GM23248 (cell line): ENCODE data around the gene TXLNB. TPM values are rescaled to one million over a fixed set of nuclear protein-coding genes. Genes with fewer than 3 reads are reported as not detected.

Experiments used
- DNase-seq: peaks from one replicate; pipeline ENCODE4 v3.0.0-alpha.2; 2015
- H2AFZ ChIP-seq: fragments of 200-600 bp; sonication (generic); 2 replicates; pipeline ENCODE4 v1.6.1; 2016; ENCODE audit warnings: antibody characterized with exemption
- H3F3A ChIP-seq: fragments of 200-600 bp; sonication (generic); 2 replicates; pipeline ENCODE4 v1.6.1; 2016; ENCODE audit warnings: mild to moderate bottlenecking, antibody characterized with exemption, mixed run types; ENCODE audit not compliant: insufficient read depth
- H3K27ac ChIP-seq: fragments of 200-600 bp; sonication (generic); 2 replicates; pipeline ENCODE4 v1.5.1; 2016; ENCODE audit warnings: mild to moderate bottlenecking
- H3K27me3 ChIP-seq: fragments of 200-600 bp; sonication (generic); replicated peaks from 2 replicates; pipeline ENCODE4 v1.6.1; 2016; ENCODE audit warnings: mild to moderate bottlenecking; ENCODE audit not compliant: insufficient read depth
- H3K36me3 ChIP-seq: fragments of 200-600 bp; sonication (generic); 2 replicates; pipeline ENCODE4 v1.6.1; 2016; ENCODE audit warnings: low read depth, mild to moderate bottlenecking
- H3K4me1 ChIP-seq: fragments of 200-600 bp; sonication (generic); 2 replicates; pipeline ENCODE4 v1.6.1; 2016; ENCODE audit warnings: mild to moderate bottlenecking; ENCODE audit not compliant: insufficient read depth
- H3K4me2 ChIP-seq: fragments of 200-600 bp; sonication (generic); one replicate; pipeline ENCODE4 v1.6.1; 2016; ENCODE audit warnings: mild to moderate bottlenecking; ENCODE audit not compliant: unreplicated experiment
- H3K4me3 ChIP-seq: fragments of 200-600 bp; sonication (generic); 2 replicates; pipeline ENCODE4 v1.5.1; 2016; ENCODE audit warnings: mild to moderate bottlenecking
- H3K79me2 ChIP-seq: fragments of 200-600 bp; sonication (generic); 2 replicates; pipeline ENCODE4 v1.6.1; 2016; ENCODE audit warnings: mild to moderate bottlenecking; ENCODE audit not compliant: insufficient read depth
- H3K9ac ChIP-seq: fragments of 200-600 bp; sonication (generic); 2 replicates; pipeline ENCODE4 v1.6.1; 2016; ENCODE audit warnings: mild to moderate bottlenecking
- H3K9me2 ChIP-seq: fragments of 200-600 bp; sonication (generic); 2 replicates; pipeline ENCODE4 v1.6.1; 2016; ENCODE audit warnings: mixed run types, mild to moderate bottlenecking, moderate library complexity; ENCODE audit not compliant: insufficient read depth
- H3K9me3 ChIP-seq: fragments of 200-600 bp; sonication (generic); one replicate; pipeline ENCODE4 v1.6.1; 2017; ENCODE audit warnings: low read depth
- H4K20me1 ChIP-seq: fragments of 200-600 bp; sonication (generic); 2 replicates; pipeline ENCODE4 v1.6.0; 2016; ENCODE audit not compliant: insufficient read depth
- EZH2 ChIP-seq: fragments of 200-600 bp; sonication (generic); IDR thresholded peaks from 2 replicates; pipeline ENCODE4 v1.6.1; 2018; ENCODE audit warnings: antibody characterized with exemption, mild to moderate bottlenecking; ENCODE audit not compliant: insufficient read depth, poor library complexity, severe bottlenecking
- EZH2phosphoT487 ChIP-seq: fragments of 200-600 bp; sonication (generic); IDR thresholded peaks from 2 replicates; pipeline ENCODE4 v1.6.1; 2018; ENCODE audit warnings: antibody characterized with exemption, moderate library complexity, mild to moderate bottlenecking, low read depth; ENCODE audit not compliant: insufficient read depth
- WGBS, 2 experiments: methylation state at CpG; one replicate each; pipeline ENCODE4 v1.1.6; 2015 to 2017; ENCODE audit warnings: low lambda C conversion rate in 2 of 2, low coverage in 1 of 2; ENCODE audit errors: missing lambda C conversion rate in 2 of 2; 5-methylcytosine and 5-hydroxymethylcytosine counted together
- in situ Hi-C: fragments of 300-500 bp; cut with MboI; formaldehyde crosslinking; loops from 2 replicates; pipeline ENCODE4 v1.15.0; 2020
- polyA plus RNA-seq: library from polyadenylated mRNA; unstranded; fragments of >200 nt; fragmentation: Nextera tagmentation; extraction: Ambion mirVana; gene quantifications from 2 replicates; pipeline ENCODE4 v1.2.1, GENCODE V29; 2016
- total RNA-seq: library from RNA; depleted of rRNA; stranded (reverse); fragments of >200 nt; shearing (Covaris generic); gene quantifications from 2 replicates; pipeline ENCODE4 v1.2.3, GENCODE V29; 2014; rRNA removed

The TXLNB gene
- total RNA-seq (0.13 and 0.22 TPM in 2 replicates), polyA plus RNA-seq (0.23 TPM in 1 of 2 replicates, not detected in the other)

DNA sequence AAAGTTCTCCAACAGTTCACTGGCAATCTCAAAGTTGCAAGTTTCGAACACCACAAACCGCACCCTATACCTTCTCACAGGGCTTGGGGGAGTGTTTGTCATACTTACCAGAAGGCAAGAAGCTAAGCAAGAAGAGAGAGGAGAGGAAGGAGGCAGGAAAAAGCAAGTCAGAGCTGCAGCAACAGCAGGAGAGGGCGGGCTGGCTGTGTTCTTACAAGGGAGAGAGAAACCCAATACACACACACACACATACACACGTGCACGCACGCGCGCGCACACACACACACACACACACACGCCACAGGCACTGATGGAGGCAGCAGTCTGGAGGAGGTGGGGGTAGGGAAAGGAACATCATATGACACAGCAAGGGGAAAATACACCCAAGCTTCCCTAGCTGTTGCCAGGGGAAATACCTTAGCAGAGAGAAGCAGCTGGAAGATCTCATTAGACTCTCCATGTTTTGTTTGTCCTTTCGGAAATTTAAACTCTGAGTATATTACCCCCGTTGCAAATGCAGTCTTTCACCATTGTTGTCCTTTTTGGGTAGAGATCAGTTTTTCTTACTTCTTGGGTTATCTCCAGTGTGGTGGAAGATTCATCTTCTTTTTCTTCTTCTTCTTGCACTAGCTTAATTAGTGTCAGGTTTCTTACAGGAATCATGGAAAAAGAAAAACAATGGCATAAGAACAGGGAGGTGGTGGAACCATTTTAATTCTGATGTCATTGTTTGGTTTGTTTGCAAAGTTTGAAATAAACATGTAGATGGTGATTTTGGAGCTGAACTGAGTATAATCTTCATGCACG, at the start of gene TXLNB:
Gene TXLNB, minus strand, starts transcription at position 186 of the 807 bp plus-strand sequence. CDS start 3,099 bp downstream, outside the sequence.
- no peaks in the 10 kb centered on the region for H4K20me1 ChIP-seq
- no peaks in the 10 kb centered on the region for H3K9me3 ChIP-seq
- peak within 1 kb of the TSS; percentile 83 for H3K4me2 ChIP-seq
- H3F3A ChIP-seq, result peaks cover 24% of the 10 kb centered on the region
- TF ChIP-seq EZH2phosphoT487 (no peak), EZH2 (no peak)
- H3K27ac ChIP-seq, result peak within 1 kb of the TSS; percentile 81
- in situ Hi-C loops, result no loop called here
- no peaks in the 10 kb centered on the region for H3K27me3 ChIP-seq
- H3K36me3 ChIP-seq, result no peaks in the 10 kb centered on the region
- H3K79me2 ChIP-seq, result no peaks in the 10 kb centered on the region
- peak within 1 kb of the TSS; percentile 60 for H2AFZ ChIP-seq
- no peaks in the 10 kb centered on the region for H3K9me2 ChIP-seq
- peak within 1 kb of the TSS; percentile 58 for H3K4me3 ChIP-seq
- peak within 1 kb of the TSS; percentile 74 for H3K9ac ChIP-seq
- 1% methylated on average over 13 of the region's 13 CpGs for WGBS, 2 experiments
- peak; percentile 86 for DNase-seq
- H3K4me1 ChIP-seq, result peaks cover 35% of the 10 kb centered on the region

DNA sequence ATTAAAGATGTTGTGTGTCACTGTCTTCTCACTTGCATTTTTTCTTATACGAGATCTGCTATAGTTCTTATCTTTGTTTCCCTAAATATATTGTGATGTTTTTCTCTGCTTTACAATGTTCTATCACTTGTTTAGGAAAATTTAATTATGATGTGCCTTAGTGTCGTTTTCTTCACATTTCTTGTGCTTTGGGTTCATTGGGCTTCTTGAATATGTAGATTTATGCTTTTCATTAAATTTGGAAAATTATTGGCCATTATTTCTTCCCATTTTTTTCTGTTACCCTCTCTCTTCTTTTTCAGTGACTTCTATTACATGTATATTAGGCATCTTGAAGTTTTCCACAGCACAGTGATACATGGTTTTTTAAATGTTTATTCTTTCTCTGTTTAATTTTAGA, 49.3 kb upstream of the TXLNB start:
- Histone ChIP-seq H3K36me3 (no peaks in the 10 kb centered on the region), H3K9me3 (no peaks in the 10 kb centered on the region), H3F3A (peaks cover 14% of the 10 kb centered on the region), H3K27ac (no peak overlapping the region), H3K79me2 (no peaks in the 10 kb centered on the region), H3K27me3 (no peaks in the 10 kb centered on the region), H4K20me1 (no peaks in the 10 kb centered on the region), H3K4me3 (no peak overlapping the region), H3K4me1 (peaks cover 21% of the 10 kb centered on the region), H3K4me2 (no peak overlapping the region), H3K9me2 (no peaks in the 10 kb centered on the region), H3K9ac (no peak overlapping the region), H2AFZ (no peak overlapping the region)
- in situ Hi-C loops, result no loop called here
- 94 to 98% methylated on average over 2 of the region's 2 CpGs for WGBS, 2 experiments
- DNase-seq, result no peak
- no peak for TF ChIP-seq EZH2
- TF ChIP-seq EZH2phosphoT487, result no peak

DNA sequence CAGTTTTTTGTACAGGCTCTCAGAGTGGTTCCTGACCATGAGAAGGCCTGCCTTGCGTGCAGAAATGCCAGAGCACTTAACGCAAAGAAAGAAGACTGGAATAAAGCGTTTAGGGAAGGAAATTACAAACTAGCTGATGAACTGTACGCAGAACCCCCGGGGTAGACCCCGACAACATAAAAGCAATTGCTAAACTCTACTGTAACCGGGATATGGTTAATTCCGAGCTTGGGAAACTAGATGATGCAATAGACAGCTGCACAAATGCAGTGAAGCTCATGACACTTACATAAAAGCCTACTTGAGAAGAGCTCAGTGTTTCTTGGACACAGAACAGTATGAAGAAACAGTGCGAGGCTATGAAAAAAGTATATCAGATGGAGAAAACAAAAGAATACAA, 47.0 kb upstream of the TXLNB start:
- WGBS, 2 experiments, result 13 to 15% methylated on average over 9 of the region's 9 CpGs
- Histone ChIP-seq H3K27ac (peak overlapping the region; percentile 43), H3K79me2 (no peaks in the 10 kb centered on the region), H4K20me1 (no peaks in the 10 kb centered on the region), H3K36me3 (no peaks in the 10 kb centered on the region), H3K27me3 (no peaks in the 10 kb centered on the region), H3K9me2 (no peaks in the 10 kb centered on the region), H3K4me3 (no peak overlapping the region), H3K9ac (peak overlapping the region; percentile 21; the same call in 1 of the 2 replicates), H3K4me2 (peak overlapping the region; percentile 35), H3K4me1 (peaks cover 37% of the 10 kb centered on the region), H3K9me3 (no peaks in the 10 kb centered on the region), H3F3A (peaks cover 29% of the 10 kb centered on the region), H2AFZ (peak overlapping the region; percentile 81)
- in situ Hi-C loops, result no loop called here
- DNase-seq, result peak; percentile 78
- TF ChIP-seq EZH2phosphoT487 (no peak), EZH2 (no peak)

DNA sequence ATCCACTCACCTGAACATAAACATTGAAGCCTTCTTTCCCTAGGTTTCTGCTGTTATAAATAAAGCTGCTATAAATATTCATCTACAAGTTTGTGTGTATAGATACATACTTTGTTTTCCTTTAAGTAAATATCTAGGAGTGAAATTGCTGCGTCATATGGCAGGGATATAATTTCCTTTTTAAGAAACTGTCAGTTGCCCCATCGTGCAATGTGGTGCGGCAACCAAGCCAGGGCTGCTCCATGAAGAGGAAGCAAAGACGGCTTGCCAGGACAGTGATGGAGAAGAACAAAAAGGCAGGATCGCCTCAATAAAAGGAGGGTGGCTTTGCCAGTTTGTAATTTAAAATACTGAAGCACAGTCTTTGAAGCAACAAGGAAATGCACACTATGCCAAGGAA, 46.0 kb upstream of the TXLNB start:
- Histone ChIP-seq H3K9me2 (no peaks in the 10 kb centered on the region), H3K4me3 (no peak overlapping the region), H3K4me2 (no peak overlapping the region), H4K20me1 (no peaks in the 10 kb centered on the region), H3F3A (peaks cover 29% of the 10 kb centered on the region), H3K79me2 (no peaks in the 10 kb centered on the region), H3K27me3 (no peaks in the 10 kb centered on the region), H3K9me3 (no peaks in the 10 kb centered on the region), H2AFZ (peak overlapping the region; percentile 81), H3K9ac (no peak overlapping the region), H3K27ac (0 out of 2 replicates have a peak overlapping the region, but pooled peaks have one; percentile 8), H3K36me3 (no peaks in the 10 kb centered on the region), H3K4me1 (peaks cover 42% of the 10 kb centered on the region)
- in situ Hi-C loops, result no loop called here
- peak; percentile 38 for DNase-seq
- TF ChIP-seq EZH2 (no peak), EZH2phosphoT487 (no peak)
- WGBS, 2 experiments, result 31 to 34% methylated on average over 5 of the region's 5 CpGs
